ENCODE results near the gene CDH19.

GRCh38 chr18:66548747-66549146, 55.1 kb downstream of the CDH19 start:
- TF ChIP-seq CTCF (IDR thresholded peaks at IDR 0.05) (no peak), POLR2A (IDR thresholded peaks at IDR 0.05) (no peak), POLR2AphosphoS5 (IDR thresholded peaks at IDR 0.05) (no peak)
